Measurements from ENCODE around the gene PNMA8A.

GRCh38 chr19:46422344-46422743 is 49.0 kb downstream of the PNMA8A start:
- TF ChIP-seq CTCF (IDR thresholded peaks at IDR 0.05; ENCODE audit: insufficient read depth, low read length): no peak
- TF ChIP-seq POLR2AphosphoS5 (IDR thresholded peaks at IDR 0.05; ENCODE audit: low read depth): no peak
- TF ChIP-seq REST (IDR thresholded peaks at IDR 0.05; ENCODE audit: insufficient replicate concordance, low read depth): no peak

All from HL-60 (cell line).